OCI-LY7 (cell line): Measurements from ENCODE around the gene PRR5L. TPM values are rescaled to one million over a fixed set of nuclear protein-coding genes. Genes with fewer than 3 reads are reported as not detected.

Experiments
- BruUV-seq: library from RNA; stranded (reverse); fragments of 400-500 nt; replicated peaks from 2 replicates; lab custom pipeline; 2021; lab: Mats Ljungman, UMichigan
- CTCF ChIA-PET: fragments of 300-600 bp; sonication (Branson Sonifier 250); formaldehyde crosslinking; loops from one replicate; lab custom pipeline; 2022; ENCODE audit warnings: antibody characterized with exemption; ENCODE audit not compliant: unreplicated experiment; lab: Charles Lee
- POLR2A ChIA-PET: fragments of 300-600 bp; sonication (Branson Sonifier 250); formaldehyde crosslinking; loops from one replicate; lab custom pipeline; 2022; ENCODE audit warnings: antibody characterized with exemption; lab: Charles Lee
- DNase-seq: peaks from one replicate; pipeline ENCODE4 v3.0.0-alpha.2; 2015; ENCODE audit warnings: low spot score
- H2AFZ ChIP-seq: fragments of 200-600 bp; sonication (generic), shearing (Covaris generic); 2 replicates; pipeline ENCODE4 v1.6.1; 2014; ENCODE audit warnings: mild to moderate bottlenecking, antibody characterized with exemption, low read length, moderate library complexity
- H3K27ac ChIP-seq: fragments of 200-600 bp; sonication (generic); 2 replicates; pipeline ENCODE4 v1.5.1; 2014; ENCODE audit warnings: mixed run types, low read depth, mild to moderate bottlenecking, moderate library complexity, low read length, inconsistent platforms; ENCODE audit not compliant: poor library complexity, severe bottlenecking
- H3K36me3 ChIP-seq: fragments of 200-600 bp; sonication (generic); 2 replicates; pipeline ENCODE4 v1.6.1; 2014; ENCODE audit warnings: mild to moderate bottlenecking, antibody characterized with exemption, low read length, moderate library complexity, mixed read lengths; ENCODE audit not compliant: insufficient read depth
- H3K4me1 ChIP-seq: fragments of 200-600 bp; sonication (generic); 2 replicates; pipeline ENCODE4 v1.5.1; 2014; ENCODE audit warnings: mild to moderate bottlenecking, low read length; ENCODE audit not compliant: insufficient read depth, poor library complexity, severe bottlenecking
- H3K4me2 ChIP-seq: fragments of 200-600 bp; sonication (generic); 2 replicates; pipeline ENCODE4 v1.6.1; 2014; ENCODE audit warnings: mild to moderate bottlenecking, low read length
- H3K4me3 ChIP-seq: fragments of 200-600 bp; sonication (generic); 2 replicates; pipeline ENCODE4 v1.5.1; 2014; ENCODE audit warnings: mild to moderate bottlenecking, low read depth, low read length; ENCODE audit not compliant: poor library complexity, severe bottlenecking
- H3K79me2 ChIP-seq: fragments of 200-600 bp; sonication (generic); 2 replicates; pipeline ENCODE4 v1.6.1; 2016; ENCODE audit warnings: low read depth, mild to moderate bottlenecking, low read length, moderate library complexity, mixed read lengths; ENCODE audit not compliant: insufficient read depth
- H3K9me2 ChIP-seq: fragments of 200-600 bp; sonication (generic); 2 replicates; pipeline ENCODE4 v1.6.1; 2016; ENCODE audit warnings: mild to moderate bottlenecking, low read length, mixed read lengths; ENCODE audit not compliant: insufficient read depth
- H3K9me3 ChIP-seq: fragments of 200-600 bp; sonication (generic); 2 replicates; pipeline ENCODE4 v1.6.1; 2014; ENCODE audit warnings: mild to moderate bottlenecking, mixed run types, low read length, mixed read lengths
- H4K20me1 ChIP-seq: fragments of 200-600 bp; sonication (generic); 2 replicates; pipeline ENCODE4 v1.6.1; 2014; ENCODE audit warnings: mild to moderate bottlenecking, antibody characterized with exemption, low read length, moderate library complexity, mixed read lengths; ENCODE audit not compliant: insufficient read depth
- CTCF ChIP-seq: fragments of 200-600 bp; sonication (generic); conservative IDR thresholded peaks from 2 replicates; pipeline ENCODE4 v1.5.1; 2014; ENCODE audit warnings: mild to moderate bottlenecking, antibody characterized with exemption, low read length, moderate library complexity, mixed read lengths
- EZH2phosphoT487 ChIP-seq: fragments of 200-600 bp; sonication (generic); IDR thresholded peaks from 2 replicates; pipeline ENCODE4 v1.6.1; 2018; ENCODE audit warnings: low read depth, borderline replicate concordance, mild to moderate bottlenecking, mixed run types, antibody characterized with exemption, low read length, moderate library complexity, mixed read lengths
- intact Hi-C: fragments of 100-400 bp; cut with micrococcal nuclease; formaldehyde crosslinking; loops from one replicate; pipeline ENCODE4 v1.10.0; 2022; ENCODE audit not compliant: unreplicated experiment
- total RNA-seq, 2 experiments: library from RNA; depleted of rRNA in 1 of 2; stranded (reverse); fragments of >200 nt in 1 of 2; shearing (Covaris generic) in 1 of 2; gene quantifications; 2 replicates each; pipeline ENCODE4 v1.2.3, GENCODE V29; 2014 to 2022

The PRR5L gene
- total RNA-seq, 2 experiments from 2014 or later: not detected

GRCh38 chr11:36312611-36313472 lies 16.8 kb downstream of the PRR5L start:
- intact Hi-C loops: no loop called here
- no peak for DNase-seq
- TF ChIP-seq EZH2phosphoT487 (no peak), CTCF (no peak)
- no peak overlapping the region for H3K4me3 ChIP-seq
- H3K9me3 ChIP-seq: no peaks in the 10 kb centered on the region
- ChIA-PET CTCF (no interaction called here), POLR2A (interaction anchor here (0.5 kb wide), 1 partner anchor 120 kb away, joined by 3 read pairs; no protein-coding TSS in a partner anchor)
- H3K36me3 ChIP-seq: no peaks in the 10 kb centered on the region
- H3K4me1 ChIP-seq: no peaks in the 10 kb centered on the region
- H3K79me2 ChIP-seq: no peaks in the 10 kb centered on the region
- H2AFZ ChIP-seq: no peak overlapping the region
- H3K27ac ChIP-seq: no peak overlapping the region
- no peak overlapping the region for H3K4me2 ChIP-seq
- no peaks in the 10 kb centered on the region for H3K9me2 ChIP-seq
- H4K20me1 ChIP-seq: no peaks in the 10 kb centered on the region
- no TSS peak for BruUV-seq

- no peak for DNase-seq
- Histone ChIP-seq H3K4me1 (no peaks in the 10 kb centered on the region), H2AFZ (no peak overlapping the region), H3K4me3 (no peak overlapping the region), H3K4me2 (no peak overlapping the region), H3K27ac (no peak overlapping the region), H3K9me3 (no peaks in the 10 kb centered on the region), H3K79me2 (no peaks in the 10 kb centered on the region), H3K36me3 (no peaks in the 10 kb centered on the region), H4K20me1 (no peaks in the 10 kb centered on the region), H3K9me2 (no peaks in the 10 kb centered on the region)
- CTCF ChIA-PET: no interaction called here
- POLR2A ChIA-PET: interaction anchor here (0.5 kb wide), 1 partner anchor 119 kb away, joined by 3 read pairs; no protein-coding TSS in a partner anchor
- TF ChIP-seq CTCF (no peak), EZH2phosphoT487 (no peak)
- intact Hi-C loops: no loop called here
- no TSS peak for BruUV-seq
These were observed 17.8 kb downstream of the PRR5L start for GRCh38 chr11:36313750-36314433.

- no peaks in the 10 kb centered on the region for H3K9me3 ChIP-seq
- H3K4me1 ChIP-seq: no peaks in the 10 kb centered on the region
- no TSS peak for BruUV-seq
- H3K9me2 ChIP-seq: no peaks in the 10 kb centered on the region
- no peaks in the 10 kb centered on the region for H3K79me2 ChIP-seq
- POLR2A ChIA-PET: no interaction called here
- H3K27ac ChIP-seq: no peak overlapping the region
- H3K4me3 ChIP-seq: no peak overlapping the region
- H4K20me1 ChIP-seq: no peaks in the 10 kb centered on the region
- no peak overlapping the region for H3K4me2 ChIP-seq
- intact Hi-C loops: no loop called here
- TF ChIP-seq CTCF: no peak
- no peak for TF ChIP-seq EZH2phosphoT487
- DNase-seq: no peak
- no peaks in the 10 kb centered on the region for H3K36me3 ChIP-seq
- H2AFZ ChIP-seq: no peak overlapping the region
- CTCF ChIA-PET: no interaction called here
These were observed 18.3 kb downstream of the PRR5L start for GRCh38 chr11:36314434-36314767.
